CD4-positive, alpha-beta T cell treated with Interleukin-15 for 4 hours (primary cell): Measurements from ENCODE around the gene DAO.
A peak's percentile ranks its signal among the peaks of the same experiment; 100 is the strongest.
"Not testable (repeated sequence)": the region's sequence is repeated elsewhere in the genome, so short reads cannot be mapped to it uniquely, and the experiment has no call there.

ENCODE experiments used
- DNase-seq: peaks from one replicate; pipeline ENCODE4 v3.0.0-alpha.2; 2020; ENCODE audit warnings: low spot score

Gene DAO

GRCh38 chr12:108849660-108850059 is 30.2 kb upstream of the DAO start:
- no peak for DNase-seq

DNA sequence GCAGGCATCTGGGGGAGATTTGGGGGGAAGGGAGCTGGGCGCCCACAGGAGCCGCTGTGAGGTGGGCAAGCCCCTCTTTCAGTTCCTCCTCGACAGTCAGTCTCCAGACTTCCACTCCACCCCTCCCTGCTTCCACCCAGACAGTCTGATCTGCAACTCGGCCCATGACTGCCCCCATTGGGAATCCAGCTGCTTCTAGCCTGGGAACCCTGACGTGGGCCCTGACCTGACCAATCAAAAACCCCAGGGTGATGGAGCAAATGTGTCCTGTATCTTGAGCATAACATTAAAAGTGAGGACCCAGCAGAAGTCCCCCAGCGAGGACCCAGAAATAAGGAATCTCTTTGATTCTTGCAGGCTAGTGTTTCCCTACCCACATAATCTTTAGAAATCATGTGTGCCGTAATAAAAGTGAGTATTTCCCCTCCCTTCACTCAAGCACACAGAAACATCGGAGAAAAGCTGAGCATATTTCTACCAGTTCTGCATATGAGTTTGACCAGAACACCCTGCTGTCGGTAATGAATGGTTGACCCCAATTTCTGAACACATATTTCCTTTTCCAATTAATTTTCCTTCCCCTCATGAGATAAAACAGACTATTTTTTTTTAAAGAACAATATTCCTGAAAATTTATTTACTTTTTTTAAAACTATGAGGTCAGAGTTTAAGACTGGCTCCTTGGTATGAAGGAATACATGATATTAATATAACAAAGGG is 28.9 kb upstream of the DAO start:
- no peak for DNase-seq

GRCh38 chr12:108852674-108853309 is 27.1 kb upstream of the DAO start:
- DNase-seq, result no peak

DNA sequence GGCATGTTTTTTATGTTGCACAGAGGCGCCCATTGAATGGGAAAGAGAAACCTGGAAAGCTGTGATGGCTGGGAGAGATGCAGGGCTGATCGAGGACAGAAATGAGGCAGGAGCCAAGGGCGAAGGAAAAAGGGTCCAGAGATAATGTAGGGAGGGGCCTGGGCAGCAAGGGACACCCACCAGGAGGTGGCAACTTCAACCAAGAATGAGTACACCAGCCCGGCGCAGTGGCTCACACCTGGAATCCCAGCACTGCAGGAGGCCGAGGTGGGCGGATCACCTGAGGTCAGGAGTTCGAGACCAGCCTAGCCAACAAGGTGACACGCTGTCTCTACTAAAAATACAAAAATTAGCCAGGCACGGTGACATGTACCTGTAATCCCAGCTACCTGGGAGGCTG is 26.5 kb upstream of the DAO start:
- DNase-seq, result no peak

DNA sequence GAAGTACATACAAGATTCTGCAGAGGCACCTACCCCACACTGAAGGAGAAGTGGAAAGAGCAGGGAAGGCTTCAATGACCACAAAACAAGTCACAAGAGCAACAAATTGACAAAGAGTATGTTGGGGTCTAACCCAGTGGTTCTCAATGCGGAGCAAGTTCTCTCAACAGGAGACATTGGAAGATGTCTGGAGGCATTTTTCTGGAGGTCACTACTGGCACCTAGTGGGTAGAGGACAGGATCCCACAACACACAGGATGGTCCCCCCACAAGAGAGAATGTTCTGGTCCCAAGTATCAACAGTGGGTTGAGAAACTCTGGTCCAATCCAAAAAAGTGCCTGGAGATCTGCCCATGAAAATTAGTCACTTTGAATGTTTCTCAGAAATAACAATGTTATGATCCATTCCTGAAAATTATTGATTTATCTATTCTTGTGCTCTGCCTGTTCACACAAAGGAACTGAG is 25.9 kb upstream of the DAO start:
- DNase-seq, result no peak

GRCh38 chr12:108854451-108855283 is 25.2 kb upstream of the DAO start:
- no peak for DNase-seq

- DNase-seq, result no peak
Observed at GRCh38 chr12:108855284-108856169, 24.4 kb upstream of the DAO start.

GRCh38 chr12:108856170-108856427 is 23.8 kb upstream of the DAO start:
- no peak for DNase-seq

- peak; percentile 48 for DNase-seq
Observed at GRCh38 chr12:108856428-108857157, 23.3 kb upstream of the DAO start.

GRCh38 chr12:108857158-108857407 is 22.8 kb upstream of the DAO start:
- DNase-seq, result no peak

GRCh38 chr12:108858311-108859074 is 21.4 kb upstream of the DAO start:
- no peak for DNase-seq

DNA sequence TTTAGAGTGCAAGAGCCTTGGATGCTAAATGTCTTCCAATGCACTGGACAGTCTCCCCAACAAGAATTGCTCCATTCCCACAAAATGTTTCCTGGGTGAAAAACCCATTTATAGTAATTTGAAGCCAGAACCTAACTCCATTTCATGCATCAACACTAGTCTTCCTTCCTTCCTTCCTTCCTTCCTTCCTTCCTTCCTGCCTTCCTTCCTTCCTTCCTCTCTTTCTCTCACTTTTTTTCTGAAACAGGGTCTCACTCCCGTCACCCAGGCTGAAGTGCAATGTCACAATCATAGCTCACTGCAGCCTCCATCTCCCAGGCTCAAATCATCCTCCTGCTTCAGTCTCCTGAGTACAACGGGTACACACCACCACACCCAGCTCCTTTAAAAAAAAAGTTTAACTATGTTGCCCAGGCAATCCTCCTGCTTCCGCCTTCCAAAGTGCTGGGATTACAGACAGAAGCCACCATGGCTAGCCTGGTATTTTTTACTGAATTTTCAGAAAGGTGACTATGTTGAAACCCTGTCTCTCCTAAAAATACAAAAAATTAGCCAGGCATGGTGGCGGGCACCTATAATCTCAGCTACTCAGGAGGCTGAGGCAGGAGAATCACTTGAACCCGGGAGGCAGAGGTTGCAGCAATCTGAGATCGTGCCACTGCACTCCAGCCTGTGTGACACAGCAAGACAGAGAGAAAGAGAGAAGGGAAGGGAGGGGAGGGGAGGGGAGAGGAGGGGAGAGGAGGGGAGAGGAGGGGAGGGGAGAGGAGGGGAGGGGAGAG is 20.6 kb upstream of the DAO start:
- DNase-seq, result not testable (repeated sequence)

DNA sequence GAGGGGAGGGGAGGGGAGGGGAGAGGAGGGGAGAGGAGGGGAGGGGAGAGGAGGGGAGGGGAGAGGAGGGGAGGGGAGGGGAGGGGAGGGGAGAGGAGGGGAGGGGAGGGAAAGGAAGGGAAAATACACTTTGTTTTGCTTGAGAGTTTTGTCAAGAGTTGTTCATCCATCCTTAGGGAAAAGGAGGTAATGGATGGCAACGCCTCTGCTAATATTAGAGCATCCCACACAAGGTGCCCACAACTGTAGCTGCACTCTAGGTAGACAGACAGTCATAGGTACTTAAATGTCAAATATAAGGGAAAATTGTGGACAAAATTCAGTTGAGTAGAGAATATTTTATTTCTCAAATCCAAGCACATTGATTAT is 20.0 kb upstream of the DAO start:
- no peak for DNase-seq

DNA sequence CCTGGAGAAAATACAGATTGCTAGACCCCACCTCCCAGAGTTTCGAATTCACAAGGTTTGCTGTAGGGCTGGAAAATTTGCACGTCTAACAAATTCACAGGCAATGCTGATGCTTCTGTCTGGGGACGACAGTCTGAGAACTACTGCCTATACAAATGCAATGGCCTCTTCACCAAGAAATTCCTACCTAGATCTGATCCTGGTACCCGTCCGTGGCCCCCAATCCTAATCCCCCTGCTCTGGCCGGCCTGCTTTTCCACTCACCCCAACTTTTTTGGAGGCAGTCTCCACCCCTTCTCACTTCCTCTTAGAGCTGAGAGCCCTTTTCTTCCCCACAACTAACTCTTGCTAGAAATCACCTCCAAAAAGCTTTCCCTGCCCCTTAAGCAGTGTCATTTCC is 19.4 kb upstream of the DAO start:
- DNase-seq, result no peak

DNA sequence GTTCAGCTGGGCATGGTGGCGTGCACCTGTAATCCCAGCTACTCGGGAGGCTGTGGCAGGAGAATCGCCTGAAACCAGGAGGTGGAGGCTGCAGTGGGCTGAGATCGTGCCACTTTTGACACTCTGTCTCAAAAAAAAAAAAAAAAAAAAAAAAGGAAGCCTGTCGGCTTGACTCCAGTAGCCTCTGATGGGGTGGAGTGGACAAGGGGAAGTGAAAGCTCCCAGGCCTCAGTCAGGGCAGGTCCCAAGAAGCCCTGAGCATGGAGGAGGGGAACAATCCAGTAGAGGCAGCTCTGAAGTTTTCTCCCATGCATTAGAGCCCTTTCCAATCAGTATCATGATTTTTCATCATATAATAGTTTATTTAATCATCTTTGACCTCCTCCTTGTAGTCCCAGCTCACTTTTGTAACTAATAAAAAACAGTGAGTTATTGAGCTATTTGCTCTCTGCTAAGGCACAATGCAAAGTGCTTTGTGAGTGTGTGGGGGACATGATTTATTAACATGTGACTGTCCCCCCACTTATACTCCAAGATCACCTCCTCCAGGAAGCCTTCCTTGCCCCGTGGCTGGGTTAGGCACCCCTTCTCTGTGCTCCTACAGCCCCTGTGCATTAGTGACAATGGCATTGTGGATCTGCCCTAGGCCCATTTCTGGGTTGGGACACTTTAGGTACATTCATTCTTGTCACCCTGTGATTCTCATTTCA is 17.9 kb upstream of the DAO start:
- DNase-seq, result no peak

GRCh38 chr12:108862588-108862959 is 17.3 kb upstream of the DAO start:
- DNase-seq, result no peak

DNA sequence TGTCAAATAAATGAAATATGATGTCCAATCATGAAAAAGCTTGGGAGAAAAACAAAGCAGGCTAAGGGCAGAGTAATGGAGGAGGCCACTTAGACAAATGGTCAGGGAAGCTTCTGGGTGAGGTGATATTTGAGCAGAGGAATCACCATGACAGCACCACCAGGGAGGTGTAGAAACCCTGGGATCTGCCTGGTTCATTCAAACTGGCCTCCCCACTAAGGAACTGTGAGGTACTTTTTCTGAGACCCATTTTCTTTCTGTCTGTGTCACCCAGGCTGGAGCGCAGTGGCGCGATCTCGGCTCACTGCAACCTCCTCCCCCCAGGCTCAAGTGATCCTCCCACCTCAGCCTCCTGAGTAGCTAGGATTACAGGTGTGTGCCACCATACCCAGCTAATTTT is 14.7 kb upstream of the DAO start:
- no peak for DNase-seq

DNA sequence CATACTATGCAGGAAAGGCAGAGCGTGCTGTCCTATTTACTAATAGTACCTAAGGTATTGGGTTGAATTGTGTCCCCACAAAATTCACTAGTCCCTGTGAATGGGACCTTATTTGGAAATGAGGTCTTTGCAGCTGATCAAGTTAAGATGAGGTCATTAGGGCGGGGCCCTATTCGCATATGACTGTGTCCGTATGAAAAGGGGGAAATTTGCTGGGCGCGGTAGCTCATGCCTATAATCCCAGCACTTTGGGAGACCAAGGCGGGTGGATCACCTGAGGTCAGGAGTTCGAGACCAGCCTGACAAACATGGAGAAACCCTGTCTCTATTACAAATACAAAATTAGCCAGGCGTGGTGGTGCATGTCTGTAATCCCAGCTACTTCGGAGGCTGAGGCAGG is 13.8 kb upstream of the DAO start:
- not testable (repeated sequence) for DNase-seq

GRCh38 chr12:108868781-108869180 is 11.1 kb upstream of the DAO start:
- DNase-seq, result no peak

DNA sequence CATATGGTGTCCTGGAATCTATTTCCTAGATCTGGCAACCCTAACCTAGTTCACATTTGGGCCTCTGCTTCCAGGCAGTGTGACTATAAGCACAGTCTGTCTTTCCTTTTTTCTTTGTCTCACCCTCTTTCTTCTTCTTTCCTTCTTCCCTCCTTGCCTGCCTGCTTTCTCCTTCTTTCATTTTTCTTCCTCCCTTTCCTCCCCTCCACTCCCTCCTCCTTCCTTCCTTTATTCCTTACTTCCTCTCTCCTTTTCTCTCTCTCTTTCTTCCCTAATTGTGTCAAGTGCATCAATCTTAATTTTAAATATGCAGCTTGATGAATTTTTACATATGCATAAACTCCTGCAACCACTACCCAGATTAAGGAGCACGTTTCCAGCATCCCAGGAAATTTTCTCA is 4.6 kb upstream of the DAO start:
- no peak for DNase-seq
